Amniotic stem cell (primary cell): Measurements from ENCODE around the gene PRIMA1.

Experiments used
- DNase-seq: peaks from one replicate; lab custom pipeline; 2025; lab: John Stamatoyannopoulos, UW

Gene PRIMA1

DNA sequence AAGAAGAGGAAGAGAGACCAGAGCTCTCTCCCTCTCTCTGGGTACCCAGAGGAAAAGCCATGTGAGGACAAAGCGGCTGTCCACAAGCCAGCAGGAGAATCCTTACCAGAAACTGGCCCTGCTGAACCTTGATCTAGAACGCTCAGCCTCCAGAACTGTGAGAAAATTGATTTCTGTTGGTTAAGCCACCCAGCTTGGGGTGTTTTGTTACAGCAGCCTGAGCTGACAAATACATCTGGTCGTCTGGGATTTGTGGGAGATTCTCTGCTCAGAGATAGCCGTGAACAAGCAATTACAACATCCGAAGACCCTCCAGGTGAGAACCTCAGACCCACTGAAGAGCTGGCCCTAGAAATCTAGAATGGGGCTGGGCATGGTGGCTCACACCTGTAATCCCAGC is 6.5 kb upstream of the PRIMA1 start:
- no peak for DNase-seq

DNA sequence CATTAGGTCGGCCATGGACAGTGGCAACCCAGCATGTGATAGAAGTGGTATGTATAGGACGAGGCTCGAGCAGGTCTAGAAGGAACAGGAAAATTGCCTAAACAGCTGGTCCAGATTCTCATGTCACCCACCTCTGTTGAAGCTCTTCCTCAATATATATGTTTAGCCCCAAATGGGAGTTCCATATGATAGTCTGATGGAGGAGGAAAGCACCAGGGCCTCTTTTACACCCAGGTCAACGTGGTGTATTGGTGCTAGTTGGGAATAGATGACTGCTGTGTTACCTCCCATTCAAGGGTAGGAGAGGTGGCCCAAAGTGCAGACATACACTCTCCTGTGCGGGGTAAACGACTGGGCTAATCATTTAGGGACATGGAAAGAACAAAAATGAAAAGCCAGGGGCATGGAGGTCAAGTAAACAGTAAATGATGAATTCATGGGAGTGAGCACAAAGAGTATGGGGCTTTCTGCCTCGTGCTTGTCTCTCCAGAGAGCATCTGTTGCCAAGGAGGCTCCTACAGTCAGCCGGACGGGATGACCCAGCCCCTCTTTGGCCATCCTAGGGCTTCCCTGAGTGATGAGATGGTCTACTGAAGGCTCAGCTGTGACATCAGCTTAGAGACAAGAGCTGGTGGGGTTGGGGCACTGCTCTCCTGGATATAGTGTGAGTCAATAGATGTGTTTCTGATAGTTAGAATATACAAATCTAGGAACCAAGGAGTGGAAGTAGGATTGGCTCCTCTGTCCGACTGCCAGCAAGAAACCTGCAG is 5.5 kb upstream of the PRIMA1 start:
- DNase-seq, result no peak

DNA sequence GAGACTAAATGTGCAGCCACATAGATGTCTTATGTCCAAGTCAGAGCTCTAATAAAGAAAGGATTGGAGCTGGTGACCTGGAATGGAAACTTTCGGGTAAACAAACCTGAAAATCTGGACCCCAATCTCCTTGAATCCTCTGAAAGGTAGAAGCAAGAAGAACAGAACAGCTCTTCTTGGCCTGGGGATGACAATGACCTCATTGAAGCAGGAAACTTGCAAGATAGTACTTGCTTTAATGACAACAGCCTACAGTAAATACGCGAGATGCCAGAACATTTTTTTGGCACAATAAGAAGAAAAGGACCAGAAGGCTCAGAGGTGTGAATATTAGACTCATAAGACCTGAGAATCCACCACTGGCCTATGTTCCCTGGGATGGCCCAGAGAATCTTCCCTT is 4.1 kb upstream of the PRIMA1 start:
- DNase-seq, result no peak

GRCh38 chr14:93790966-93791365 is 2.7 kb upstream of the PRIMA1 start:
- no peak for DNase-seq

DNA sequence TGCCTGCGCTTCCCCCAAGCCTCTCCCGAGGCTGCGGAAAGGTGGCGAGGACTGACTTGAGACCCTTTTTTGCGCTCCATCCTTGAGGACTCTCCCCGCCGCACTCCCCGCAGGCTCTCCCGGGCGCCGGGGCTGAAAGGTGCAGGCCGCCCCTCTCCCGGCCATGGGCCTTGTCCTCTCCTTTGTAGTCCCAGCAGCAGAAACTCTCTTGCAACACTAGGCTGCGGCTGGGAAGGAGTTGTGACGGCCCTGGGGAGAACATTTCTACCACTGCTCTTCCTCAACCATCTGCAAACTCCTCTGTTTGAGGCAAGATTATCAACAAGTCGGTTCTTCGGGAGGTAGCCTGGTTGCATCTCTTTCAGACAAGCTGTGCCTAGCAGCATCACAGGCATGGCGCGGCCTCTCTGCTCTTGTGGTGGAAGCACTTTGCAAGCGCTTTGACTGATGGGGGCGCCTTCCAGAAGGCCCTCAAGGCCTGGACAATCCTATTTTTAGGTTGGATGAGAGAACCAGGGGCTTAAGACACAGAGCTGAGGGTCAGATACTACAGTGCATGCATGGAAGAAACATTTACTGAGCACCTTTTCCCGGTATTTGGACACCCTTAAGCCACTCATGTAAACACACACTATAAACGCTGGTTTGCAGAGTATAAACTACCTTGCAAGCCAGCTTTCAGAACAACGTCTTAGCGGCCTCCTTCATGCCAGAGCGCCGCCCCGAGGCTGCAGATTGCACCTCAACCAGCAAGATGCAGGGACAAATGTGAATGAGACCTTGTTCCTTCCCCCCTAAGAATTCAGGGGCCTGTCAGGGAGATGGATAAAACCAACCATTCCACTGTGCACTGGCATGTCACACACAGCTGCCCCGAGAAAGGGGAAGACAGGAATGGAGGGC is 1.2 kb upstream of the PRIMA1 start:
- no peak for DNase-seq

GRCh38 chr14:93788543-93789227 is 400 bp upstream of the PRIMA1 start:
- no peak for DNase-seq

- DNase-seq, result no peak
Observed at GRCh38 chr14:93787465-93788292, 606 bp downstream of the PRIMA1 start.

GRCh38 chr14:93785423-93785822 is 2.9 kb downstream of the PRIMA1 start:
- no peak for DNase-seq

DNA sequence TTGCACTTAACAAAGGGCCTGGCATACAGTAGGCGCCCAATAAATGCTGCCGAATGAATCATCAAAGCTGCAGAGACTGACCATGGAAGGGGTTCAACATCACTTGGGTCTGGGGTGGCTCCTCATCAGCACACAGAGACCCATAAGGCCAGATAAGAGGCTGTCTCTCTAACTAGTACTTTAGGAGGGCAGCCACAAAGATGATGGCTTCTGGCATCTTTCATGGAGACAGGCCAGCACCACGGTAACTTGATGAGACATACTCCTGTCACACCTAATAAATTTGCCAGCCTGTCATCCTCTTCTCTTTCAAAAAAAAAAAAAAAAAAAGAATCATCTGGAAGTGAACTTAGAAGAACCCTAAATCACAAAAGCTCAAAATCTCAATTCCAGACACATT is 3.4 kb downstream of the PRIMA1 start:
- no peak for DNase-seq

- DNase-seq, result no peak
Observed at GRCh38 chr14:93780813-93781400, 7.4 kb downstream of the PRIMA1 start.

- no peak for DNase-seq
Observed at GRCh38 chr14:93778856-93779629, 9.2 kb downstream of the PRIMA1 start.

GRCh38 chr14:93778453-93778852 is 9.8 kb downstream of the PRIMA1 start:
- DNase-seq, result no peak

GRCh38 chr14:93775744-93776143 is 12.5 kb downstream of the PRIMA1 start:
- no peak for DNase-seq

DNA sequence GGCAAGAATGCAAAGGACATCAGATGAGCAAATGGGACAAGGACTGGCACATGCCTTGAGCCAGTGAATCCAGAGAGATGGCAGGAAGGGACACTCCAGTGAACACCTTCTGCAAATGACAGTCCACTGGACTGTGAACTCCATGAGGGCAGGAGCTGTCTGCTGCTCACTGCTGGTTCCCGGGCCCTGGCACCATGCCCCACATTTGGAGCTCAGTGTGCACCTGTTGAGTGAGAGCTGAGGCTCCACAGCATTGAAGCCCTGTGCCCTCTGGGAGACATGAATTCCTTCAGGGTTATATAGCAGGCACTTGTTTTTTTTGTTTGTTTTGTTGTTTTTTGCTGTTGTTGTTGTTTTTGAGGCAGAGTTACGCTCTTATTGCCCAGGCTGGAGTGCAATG is 13.1 kb downstream of the PRIMA1 start:
- no peak for DNase-seq

DNA sequence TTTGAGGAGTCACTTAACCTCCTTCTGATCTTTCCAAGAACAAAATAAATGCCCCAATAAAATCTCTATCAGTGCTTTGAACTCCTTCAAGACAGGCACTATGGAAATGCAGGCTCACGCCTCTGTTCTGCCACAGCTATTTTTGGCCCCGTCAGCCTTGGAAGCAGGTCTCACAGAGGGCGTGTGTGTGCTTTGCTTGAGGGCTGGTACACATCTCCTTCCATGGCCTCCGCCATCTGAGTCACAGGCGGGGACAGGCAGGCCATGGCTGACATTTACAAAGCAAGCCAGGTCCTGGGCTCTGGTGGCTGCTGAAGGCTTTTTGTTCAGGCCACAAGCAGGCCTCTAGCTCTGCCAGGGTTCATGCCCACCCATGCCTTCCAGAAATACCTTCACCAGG is 16.0 kb downstream of the PRIMA1 start:
- DNase-seq, result no peak

DNA sequence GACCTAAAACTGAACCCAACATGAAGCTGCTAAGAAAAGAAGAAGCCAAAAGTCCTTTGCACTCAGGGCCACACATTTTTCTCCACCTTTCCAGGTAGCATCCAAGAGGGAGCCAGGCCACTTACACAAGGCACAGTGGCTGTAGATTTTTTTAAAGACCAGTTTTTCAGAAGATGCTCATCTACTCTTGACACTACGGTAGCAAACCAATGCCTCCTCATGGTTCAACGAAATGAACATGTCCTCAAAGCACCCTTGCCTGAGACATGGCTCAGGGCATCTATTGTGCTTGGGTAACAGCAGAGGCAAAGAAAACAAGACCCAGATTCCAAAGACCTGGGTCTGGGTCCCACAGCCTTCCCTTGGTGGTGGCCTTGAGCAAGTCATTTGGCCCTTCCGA is 22.3 kb downstream of the PRIMA1 start:
- DNase-seq, result no peak

DNA sequence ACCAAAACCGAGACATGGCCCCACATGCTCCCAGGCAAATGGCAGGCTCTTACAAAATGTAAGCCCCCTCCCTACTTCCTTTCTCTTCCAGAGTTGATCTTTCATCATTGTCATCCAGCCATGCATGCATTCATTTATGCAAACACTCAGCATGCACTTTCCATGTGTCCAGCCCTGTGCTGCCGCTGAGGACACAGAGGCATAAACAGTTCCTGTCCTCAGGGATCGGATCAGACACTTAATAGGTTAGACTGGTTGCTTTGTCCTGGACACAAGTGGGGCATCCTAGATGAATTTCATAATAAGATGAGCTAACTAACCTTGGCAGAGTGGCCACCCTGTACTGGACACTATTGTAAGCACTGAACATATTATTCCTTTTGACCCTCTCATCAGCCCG is 23.1 kb downstream of the PRIMA1 start:
- DNase-seq, result no peak

GRCh38 chr14:93764211-93764659 is 24.1 kb downstream of the PRIMA1 start:
- no peak for DNase-seq

DNA sequence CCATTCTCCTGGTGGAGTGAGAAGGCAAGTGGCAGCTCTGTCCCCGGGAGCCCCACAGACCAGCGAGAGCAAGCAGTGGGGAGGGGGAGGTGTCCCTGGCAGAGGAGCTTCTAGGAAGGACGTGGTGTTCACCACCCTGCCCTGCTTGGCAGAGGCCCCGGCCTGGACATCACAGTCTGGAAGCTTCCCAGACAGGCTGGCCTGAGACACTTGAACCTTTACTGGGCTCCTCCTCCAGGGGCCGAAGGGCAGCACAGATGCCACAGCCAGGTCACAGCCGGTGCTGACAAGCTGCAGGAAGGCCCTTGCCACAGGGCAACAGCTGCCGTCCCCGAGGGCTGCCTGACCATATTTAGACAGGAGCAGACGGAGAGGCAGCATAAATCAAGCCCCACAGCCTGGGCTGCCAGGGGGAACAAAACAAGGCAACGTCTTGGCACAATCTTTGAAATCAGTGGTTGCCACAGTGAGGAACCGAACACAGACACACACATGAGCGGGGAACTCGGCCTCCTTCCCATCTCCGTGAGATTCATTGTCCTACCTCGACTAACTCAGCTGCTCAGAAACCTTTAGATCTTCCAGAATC is 28.5 kb downstream of the PRIMA1 start:
- no peak for DNase-seq

GRCh38 chr14:93757206-93757605 is 31.1 kb downstream of the PRIMA1 start:
- no peak for DNase-seq
